Peyer's patch (tissue), 4 donors: ENCODE measurements around the gene STYXL1. TPM values are rescaled to one million over a fixed set of nuclear protein-coding genes. Genes with fewer than 3 reads are reported as not detected.
"Not testable (repeated sequence)": the region's sequence is repeated elsewhere in the genome, so short reads cannot be mapped to it uniquely, and the experiment has no call there.

ENCODE experiments used
- DNase-seq, 3 donors: peaks; one replicate each; pipeline ENCODE4 v3.0.0-alpha.2; 2017 to 2019
- H3K27ac ChIP-seq, 4 donors: fragments of 200-600 bp; sonication (generic); one replicate each; pipeline ENCODE4 v1.5.1; 2016 to 2019
- H3K27me3 ChIP-seq, 2 donors: fragments of 200-600 bp; sonication (generic); one replicate each; pipeline ENCODE4 v1.5.1; 2019
- H3K36me3 ChIP-seq, 3 donors: fragments of 200-600 bp; sonication (generic); one replicate each; pipeline ENCODE4 v1.5.1; 2016 to 2019
- H3K4me1 ChIP-seq, 4 donors: fragments of 200-600 bp; sonication (generic); one replicate each; pipeline ENCODE4 v1.5.1; 2016 to 2019
- H3K4me3 ChIP-seq, 4 donors: fragments of 200-600 bp; sonication (generic); 1 replicate in 3 of 4; 2 replicates in 1 of 4; pipeline ENCODE4 v1.5.1; 2016 to 2019; ENCODE audit warnings: mild to moderate bottlenecking in 1 of 4
- H3K9me3 ChIP-seq, 4 donors: fragments of 200-600 bp; sonication (generic); one replicate each; pipeline ENCODE4 v1.5.1; 2016 to 2019; ENCODE audit warnings: mild to moderate bottlenecking in 1 of 4
- CTCF ChIP-seq, 6 experiments: fragments of 450-650 bp in 4 of 6; fragments of 200-600 bp in 2 of 6; sonication (generic) in 1 of 6; IDR thresholded peaks; one replicate each; pipeline ENCODE4 v1.5.1; 2017 to 2019; ENCODE audit warnings: antibody characterized with exemption in 6 of 6, mild to moderate bottlenecking in 3 of 6, moderate library complexity in 1 of 6
- POLR2A ChIP-seq, 2 donors: fragments of 450-650 bp; IDR thresholded peaks; one replicate each; pipeline ENCODE4 v1.5.1; 2017; ENCODE audit warnings: antibody characterized with exemption in 2 of 2, mild to moderate bottlenecking in 2 of 2, moderate library complexity in 2 of 2
- total RNA-seq, 4 donors: library from RNA; depleted of rRNA; stranded (reverse); fragments of >200 nt; gene quantifications; one replicate each; pipeline ENCODE4 v1.1.0, GENCODE V29; 2016

Gene STYXL1
- total RNA-seq, 4 donors from 2014 or later = 14.2 to 42.9 (median 29.5) TPM

GRCh38 chr7:76054123-76055120, 6.6 kb upstream of the STYXL1 start:
- Histone ChIP-seq H3K9me3 (no peaks in the 10 kb centered on the region), H3K27ac (peak overlapping the region in 2 of 4 donors; percentile 0 to 10), H3K27me3 (no peaks in the 10 kb centered on the region), H3K4me1 (peaks cover 0 to 46% (median 0%) of the 10 kb centered on the region in 4 donors), H3K36me3 (peaks cover 0 to 56% (median 4%) of the 10 kb centered on the region in 3 donors), H3K4me3 (no peak overlapping the region)
- TF ChIP-seq POLR2A (IDR thresholded peaks at IDR 0.05) (no peak), CTCF (IDR thresholded peaks at IDR 0.05) (no peak)
- DNase-seq = no peak

- H3K4me1 ChIP-seq = peaks cover 0 to 53% (median 0%) of the 10 kb centered on the region in 4 donors
Observed at GRCh38 chr7:76053461-76053860, 5.7 kb upstream of the STYXL1 start.

GRCh38 chr7:76052681-76053080, 4.9 kb upstream of the STYXL1 start:
- peaks cover 0 to 47% (median 0%) of the 10 kb centered on the region in 4 donors for H3K4me1 ChIP-seq
- peaks cover 0 to 38% (median 0%) of the 10 kb centered on the region in 3 donors for H3K36me3 ChIP-seq
- DNase-seq, H3K27me3 ChIP-seq, H3K4me3 ChIP-seq, H3K27ac ChIP-seq, H3K9me3 ChIP-seq: not testable (repeated sequence)

More at GRCh38 chr7:76053461-76053860, 5.7 kb upstream of the STYXL1 start:
- H3K36me3 ChIP-seq = peaks cover 0 to 46% (median 0%) of the 10 kb centered on the region in 3 donors
- DNase-seq = no peak
- H3K4me3 ChIP-seq = no peak overlapping the region
- H3K27me3 ChIP-seq = no peaks in the 10 kb centered on the region
- TF ChIP-seq POLR2A (IDR thresholded peaks at IDR 0.05) (no peak), CTCF (IDR thresholded peaks at IDR 0.05) (no peak)
- H3K27ac ChIP-seq = peak overlapping the region in 1 of 4 donors; percentile 10
- H3K9me3 ChIP-seq = no peaks in the 10 kb centered on the region

- TF ChIP-seq CTCF (IDR thresholded peaks at IDR 0.05) = no peak
- no peak for TF ChIP-seq POLR2A (IDR thresholded peaks at IDR 0.05)
- Histone ChIP-seq H3K4me1 (peaks cover 0 to 42% (median 3%) of the 10 kb centered on the region in 4 donors), H3K9me3 (no peaks in the 10 kb centered on the region), H3K36me3 (peaks cover 0 to 30% (median 0%) of the 10 kb centered on the region in 3 donors), H3K27ac (no peak overlapping the region), H3K4me3 (no peak overlapping the region), H3K27me3 (no peaks in the 10 kb centered on the region)
- no peak for DNase-seq
Observed at GRCh38 chr7:76051840-76052239, 4.0 kb upstream of the STYXL1 start.

GRCh38 chr7:76050545-76050944, 2.7 kb upstream of the STYXL1 start:
- Histone ChIP-seq H3K27ac (no peak overlapping the region), H3K4me1 (peaks cover 0 to 50% (median 10%) of the 10 kb centered on the region in 4 donors)

More at GRCh38 chr7:76050545-76050944, 2.7 kb upstream of the STYXL1 start:
- Histone ChIP-seq H3K36me3 (peaks cover 0 to 19% (median 0%) of the 10 kb centered on the region in 3 donors), H3K4me3 (no peak overlapping the region), H3K27me3 (no peaks in the 10 kb centered on the region), H3K9me3 (no peaks in the 10 kb centered on the region)
- TF ChIP-seq CTCF (IDR thresholded peaks at IDR 0.05) = no peak
- no peak for TF ChIP-seq POLR2A (IDR thresholded peaks at IDR 0.05)
- no peak for DNase-seq
